ENCODE measurements around the gene RHBG. TPM values are rescaled to one million over a fixed set of nuclear protein-coding genes. Genes with fewer than 3 reads are reported as not detected.

RHBG gene
- total and polyA plus RNA-seq, 2 experiments from 2014 or later = 1.2 to 1.6 TPM

- DNase-seq (ENCODE audit: low spot score) (no peak), ATAC-seq (no peak)
- Mint-ChIP-seq H3K27me3 (ENCODE audit: insufficient read depth, low read depth, poor library complexity) (no peaks in the 10 kb centered on the region), H3K36me3 (ENCODE audit: low read depth) (peaks cover 96% of the 10 kb centered on the region), H3K27ac (no peak overlapping the region), H3K4me3 (no peak overlapping the region), H3K9me3 (no peaks in the 10 kb centered on the region), H3K4me1 (no peaks in the 10 kb centered on the region)
- TF ChIP-seq EZH2 (IDR thresholded peaks at IDR 0.05; ENCODE audit: low read depth, unreplicated experiment) (no peak), EZH2phosphoT487 (IDR thresholded peaks at IDR 0.05; ENCODE audit: unreplicated experiment) (no peak), NANOG (IDR thresholded peaks at IDR 0.05; ENCODE audit: borderline replicate concordance) (no peak), CREB1 (CRISPR knock-in tag; IDR thresholded peaks at IDR 0.05; ENCODE audit: low read depth) (no peak), JUNB (IDR thresholded peaks at IDR 0.05; ENCODE audit: unreplicated experiment) (no peak), ZNF462 (CRISPR knock-in tag; IDR thresholded peaks at IDR 0.05) (no peak), POLR2AphosphoS5 (IDR thresholded peaks at IDR 0.05; ENCODE audit: low read depth) (no peak), ZNF331 (CRISPR knock-in tag; IDR thresholded peaks at IDR 0.05; ENCODE audit: low read depth) (no peak), ZNF114 (CRISPR knock-in tag; IDR thresholded peaks at IDR 0.05) (no peak), STAT1 (IDR thresholded peaks at IDR 0.05; ENCODE audit: unreplicated experiment) (no peak), CTCF (conservative IDR thresholded peaks at IDR 0.05; ENCODE audit: low read depth in 2 of 2) (no peak)
- TF ChIP-seq, protein P1, sequence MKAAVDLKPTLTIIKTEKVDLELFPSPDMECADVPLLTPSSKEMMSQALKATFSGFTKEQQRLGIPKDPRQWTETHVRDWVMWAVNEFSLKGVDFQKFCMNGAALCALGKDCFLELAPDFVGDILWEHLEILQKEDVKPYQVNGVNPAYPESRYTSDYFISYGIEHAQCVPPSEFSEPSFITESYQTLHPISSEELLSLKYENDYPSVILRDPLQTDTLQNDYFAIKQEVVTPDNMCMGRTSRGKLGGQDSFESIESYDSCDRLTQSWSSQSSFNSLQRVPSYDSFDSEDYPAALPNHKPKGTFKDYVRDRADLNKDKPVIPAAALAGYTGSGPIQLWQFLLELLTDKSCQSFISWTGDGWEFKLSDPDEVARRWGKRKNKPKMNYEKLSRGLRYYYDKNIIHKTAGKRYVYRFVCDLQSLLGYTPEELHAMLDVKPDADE (IDR thresholded peaks at IDR 0.05) = no peak
- TF ChIP-seq, protein P2, sequence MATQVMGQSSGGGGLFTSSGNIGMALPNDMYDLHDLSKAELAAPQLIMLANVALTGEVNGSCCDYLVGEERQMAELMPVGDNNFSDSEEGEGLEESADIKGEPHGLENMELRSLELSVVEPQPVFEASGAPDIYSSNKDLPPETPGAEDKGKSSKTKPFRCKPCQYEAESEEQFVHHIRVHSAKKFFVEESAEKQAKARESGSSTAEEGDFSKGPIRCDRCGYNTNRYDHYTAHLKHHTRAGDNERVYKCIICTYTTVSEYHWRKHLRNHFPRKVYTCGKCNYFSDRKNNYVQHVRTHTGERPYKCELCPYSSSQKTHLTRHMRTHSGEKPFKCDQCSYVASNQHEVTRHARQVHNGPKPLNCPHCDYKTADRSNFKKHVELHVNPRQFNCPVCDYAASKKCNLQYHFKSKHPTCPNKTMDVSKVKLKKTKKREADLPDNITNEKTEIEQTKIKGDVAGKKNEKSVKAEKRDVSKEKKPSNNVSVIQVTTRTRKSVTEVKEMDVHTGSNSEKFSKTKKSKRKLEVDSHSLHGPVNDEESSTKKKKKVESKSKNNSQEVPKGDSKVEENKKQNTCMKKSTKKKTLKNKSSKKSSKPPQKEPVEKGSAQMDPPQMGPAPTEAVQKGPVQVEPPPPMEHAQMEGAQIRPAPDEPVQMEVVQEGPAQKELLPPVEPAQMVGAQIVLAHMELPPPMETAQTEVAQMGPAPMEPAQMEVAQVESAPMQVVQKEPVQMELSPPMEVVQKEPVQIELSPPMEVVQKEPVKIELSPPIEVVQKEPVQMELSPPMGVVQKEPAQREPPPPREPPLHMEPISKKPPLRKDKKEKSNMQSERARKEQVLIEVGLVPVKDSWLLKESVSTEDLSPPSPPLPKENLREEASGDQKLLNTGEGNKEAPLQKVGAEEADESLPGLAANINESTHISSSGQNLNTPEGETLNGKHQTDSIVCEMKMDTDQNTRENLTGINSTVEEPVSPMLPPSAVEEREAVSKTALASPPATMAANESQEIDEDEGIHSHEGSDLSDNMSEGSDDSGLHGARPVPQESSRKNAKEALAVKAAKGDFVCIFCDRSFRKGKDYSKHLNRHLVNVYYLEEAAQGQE (IDR thresholded peaks at IDR 0.05; ENCODE audit: unreplicated experiment) = no peak
- Histone ChIP-seq H3K27ac (ENCODE audit: low read depth) (no peak overlapping the region), H4K20me1 (replicated peaks; ENCODE audit: insufficient read depth) (peaks cover 40% of the 10 kb centered on the region), H3K4me3 (no peak overlapping the region), H3K36me3 (ENCODE audit: insufficient read depth) (peaks cover 92% of the 10 kb centered on the region), H3K27me3 (ENCODE audit: insufficient read depth) (no peaks in the 10 kb centered on the region), H3F3A (replicated peaks; ENCODE audit: low read depth) (peaks cover 61% of the 10 kb centered on the region), H2AFZ (no peak overlapping the region), H3K4me1 (ENCODE audit: insufficient read depth) (no peaks in the 10 kb centered on the region), H3K79me2 (replicated peaks; ENCODE audit: insufficient read depth) (peaks cover 11% of the 10 kb centered on the region), H3K4me2 (no peak overlapping the region), H3K9me2 (ENCODE audit: insufficient read depth) (no peaks in the 10 kb centered on the region)
These were observed 48.5 kb upstream of the RHBG start for GRCh38 chr1:156320560-156320959.

All from GM23338 (cell line).